Measurements from ENCODE around the gene OTOL1.

- TF ChIP-seq MEF2A (IDR thresholded peaks at IDR 0.05; ENCODE audit: insufficient read depth, low read depth, low read length) (no peak), CTCF (IDR thresholded peaks at IDR 0.05 in 2 of 3, conservative IDR thresholded peaks at IDR 0.05 in 1 of 3; ENCODE audit: control insufficient read depth in 2 of 3, extremely low read depth in 1 of 3, insufficient read depth in 1 of 3, low read depth in 3 of 3, low read length in 3 of 3) (no peak), TCF7 (IDR thresholded peaks at IDR 0.05; ENCODE audit: borderline replicate concordance) (no peak), RAD21 (IDR thresholded peaks at IDR 0.05; ENCODE audit: insufficient read depth, low read depth, low read length) (no peak), ZNF274 (IDR thresholded peaks at IDR 0.05; ENCODE audit: insufficient read depth, insufficient read length) (no peak), CBX5 (IDR thresholded peaks at IDR 0.05; ENCODE audit: low read depth) (no peak), NR2C2 (IDR thresholded peaks at IDR 0.05; ENCODE audit: borderline replicate concordance, control insufficient read depth, insufficient read length, low read depth) (no peak), ATF2 (IDR thresholded peaks at IDR 0.05; ENCODE audit: low read length) (no peak), POLR2AphosphoS5 (IDR thresholded peaks at IDR 0.05; ENCODE audit: low read length) (no peak), CHD1 (IDR thresholded peaks at IDR 0.05; ENCODE audit: low read depth, low read length) (no peak)
Measured at GRCh38 chr3:161455962-161456361, 40.6 kb upstream of the OTOL1 start.

All from GM12878 (cell line).